GM06990 (cell line): ENCODE measurements around the gene GTPBP4.

Experiments
- DNase-seq: peaks from one replicate; pipeline ENCODE4 v3.0.0-alpha.2; 2011; ENCODE audit not compliant: insufficient read length; ENCODE audit errors: extremely low read depth
- H3K27me3 ChIP-seq: replicated peaks from 2 replicates; pipeline ENCODE4 v1.6.0; 2011; ENCODE audit warnings: low read length; ENCODE audit not compliant: control insufficient read depth, insufficient read depth
- H3K36me3 ChIP-seq: 2 replicates; pipeline ENCODE4 v1.5.1; 2011; ENCODE audit warnings: low read length; ENCODE audit not compliant: control insufficient read depth, insufficient read depth
- H3K4me3 ChIP-seq: replicated peaks from 2 replicates; pipeline ENCODE4 v1.5.1; 2011; ENCODE audit warnings: low read depth, mild to moderate bottlenecking, control low read depth, low read length
- TF ChIP-seq, protein P1 (sequence below): IDR thresholded peaks from 2 replicates; pipeline ENCODE4 v1.5.1; 2011; ENCODE audit warnings: low read length, control low read depth, mild to moderate bottlenecking, inconsistent platforms; ENCODE audit not compliant: insufficient read depth, poor library complexity, severe bottlenecking

Gene GTPBP4

DNA sequence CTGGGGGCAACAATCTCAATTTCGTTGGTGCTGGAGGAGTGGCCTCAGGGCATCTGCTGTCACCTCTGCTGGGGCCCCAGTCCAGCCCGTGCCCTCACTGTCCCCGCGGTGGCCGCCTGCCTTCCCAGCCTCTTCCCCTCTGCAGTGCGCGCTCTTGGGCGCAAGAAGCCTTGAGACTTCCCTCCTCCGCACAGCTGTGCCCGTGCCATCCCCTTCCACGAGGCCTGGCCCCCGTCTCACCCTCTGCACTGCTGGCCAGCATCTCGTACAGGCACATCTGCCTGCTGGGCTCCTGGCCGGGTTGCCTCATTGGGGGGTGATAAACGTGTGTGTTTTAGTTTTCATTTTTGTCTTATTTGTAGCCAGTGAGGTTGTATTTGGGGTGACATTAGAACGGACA, 23.5 kb downstream of the GTPBP4 start:
- Histone ChIP-seq H3K27me3 (no peaks in the 10 kb centered on the region), H3K4me3 (no peak overlapping the region), H3K36me3 (peaks cover 51% of the 10 kb centered on the region)
- no peak for DNase-seq
- TF ChIP-seq, protein P1, sequence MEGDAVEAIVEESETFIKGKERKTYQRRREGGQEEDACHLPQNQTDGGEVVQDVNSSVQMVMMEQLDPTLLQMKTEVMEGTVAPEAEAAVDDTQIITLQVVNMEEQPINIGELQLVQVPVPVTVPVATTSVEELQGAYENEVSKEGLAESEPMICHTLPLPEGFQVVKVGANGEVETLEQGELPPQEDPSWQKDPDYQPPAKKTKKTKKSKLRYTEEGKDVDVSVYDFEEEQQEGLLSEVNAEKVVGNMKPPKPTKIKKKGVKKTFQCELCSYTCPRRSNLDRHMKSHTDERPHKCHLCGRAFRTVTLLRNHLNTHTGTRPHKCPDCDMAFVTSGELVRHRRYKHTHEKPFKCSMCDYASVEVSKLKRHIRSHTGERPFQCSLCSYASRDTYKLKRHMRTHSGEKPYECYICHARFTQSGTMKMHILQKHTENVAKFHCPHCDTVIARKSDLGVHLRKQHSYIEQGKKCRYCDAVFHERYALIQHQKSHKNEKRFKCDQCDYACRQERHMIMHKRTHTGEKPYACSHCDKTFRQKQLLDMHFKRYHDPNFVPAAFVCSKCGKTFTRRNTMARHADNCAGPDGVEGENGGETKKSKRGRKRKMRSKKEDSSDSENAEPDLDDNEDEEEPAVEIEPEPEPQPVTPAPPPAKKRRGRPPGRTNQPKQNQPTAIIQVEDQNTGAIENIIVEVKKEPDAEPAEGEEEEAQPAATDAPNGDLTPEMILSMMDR: no peak

DNA sequence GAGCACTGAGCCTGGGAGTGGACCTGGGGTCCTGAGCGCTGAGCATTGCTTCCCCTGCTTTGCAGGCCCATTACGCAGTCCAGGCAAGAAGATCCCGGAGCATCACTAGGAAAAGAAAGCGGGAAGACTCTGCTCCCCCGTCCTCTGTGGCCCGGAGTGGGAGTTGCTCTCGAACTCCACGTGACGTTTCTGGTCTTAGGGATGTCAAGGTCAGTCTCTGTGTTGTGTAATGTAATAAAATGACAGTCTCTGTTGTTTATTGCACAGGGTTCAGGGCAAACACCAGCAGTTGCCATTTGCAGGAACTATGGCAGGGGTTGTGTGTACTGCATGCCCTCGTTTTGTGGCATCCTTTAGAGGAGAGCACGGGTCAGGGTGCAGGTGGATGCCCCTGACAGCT, 27.5 kb downstream of the GTPBP4 start:
- no peak for DNase-seq
- H3K36me3 ChIP-seq: peaks cover 39% of the 10 kb centered on the region
- TF ChIP-seq, protein P1: no peak
- H3K4me3 ChIP-seq: no peak overlapping the region
- no peaks in the 10 kb centered on the region for H3K27me3 ChIP-seq

DNA sequence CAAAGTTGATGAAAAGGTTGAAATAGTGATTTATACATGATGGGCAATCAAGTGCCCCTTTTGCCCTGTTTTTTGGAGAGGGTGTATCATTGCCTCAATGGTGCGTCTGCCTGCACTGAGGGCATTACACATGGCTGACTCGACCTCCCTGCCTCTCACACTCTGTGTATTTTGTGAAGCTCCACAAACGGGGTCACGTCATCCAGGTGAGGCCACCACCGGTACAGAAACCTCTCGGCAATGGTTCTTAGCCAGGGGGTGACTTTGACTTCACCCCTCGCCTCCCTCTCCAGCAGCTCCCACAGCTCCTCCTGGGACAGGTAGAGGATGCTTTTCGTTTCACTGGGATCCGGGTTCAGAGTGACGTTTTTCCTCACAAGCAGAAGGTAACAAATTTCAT, 31.1 kb downstream of the GTPBP4 start:
- DNase-seq: no peak
- Histone ChIP-seq H3K4me3 (no peak overlapping the region), H3K27me3 (no peaks in the 10 kb centered on the region), H3K36me3 (peaks cover 21% of the 10 kb centered on the region)
- TF ChIP-seq, protein P1: no peak

DNA sequence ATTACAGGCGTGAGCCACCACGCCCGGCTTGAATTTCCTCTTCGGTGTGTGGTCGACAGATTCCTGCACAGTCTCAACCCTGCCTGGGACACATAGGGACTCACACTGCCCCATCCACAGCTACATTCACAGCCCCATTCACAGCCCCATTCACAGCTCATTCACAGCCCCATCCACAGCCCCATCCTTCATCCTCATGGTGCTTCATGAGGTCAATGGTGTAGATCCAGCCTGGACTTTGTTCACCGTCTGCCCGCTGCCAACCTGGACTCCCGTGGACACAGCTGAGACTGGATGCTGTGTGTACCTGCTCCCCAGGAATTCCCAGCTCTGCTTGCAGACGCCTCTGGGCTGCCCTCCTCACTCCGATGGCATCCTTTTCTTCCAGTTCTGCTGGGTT, 32.2 kb downstream of the GTPBP4 start:
- no peak overlapping the region for H3K4me3 ChIP-seq
- no peaks in the 10 kb centered on the region for H3K27me3 ChIP-seq
- no peak for DNase-seq
- TF ChIP-seq, protein P1: no peak
- H3K36me3 ChIP-seq: peaks cover 17% of the 10 kb centered on the region

DNA sequence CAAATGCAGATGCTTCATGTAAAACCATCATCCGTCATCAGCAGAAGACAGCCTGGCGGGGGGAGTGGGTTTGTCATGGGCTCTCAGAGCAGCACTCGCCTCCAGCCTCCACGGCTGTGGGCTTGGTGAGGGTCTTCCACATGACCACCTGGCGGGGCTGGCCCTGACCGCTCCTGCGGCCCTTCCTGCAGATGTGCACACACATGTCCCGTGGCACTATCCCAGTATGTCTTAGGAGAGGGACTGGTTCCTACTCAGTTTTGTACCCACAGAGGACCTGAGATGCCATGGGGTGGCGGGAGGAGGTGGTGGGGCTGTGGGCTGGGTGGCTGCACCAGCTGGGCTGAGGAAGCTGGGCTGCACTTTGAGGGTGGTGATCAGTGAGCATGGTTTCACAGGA, 32.7 kb downstream of the GTPBP4 start:
- H3K4me3 ChIP-seq: no peak overlapping the region
- H3K36me3 ChIP-seq: peaks cover 14% of the 10 kb centered on the region
- peak; percentile 31 for DNase-seq
- TF ChIP-seq, protein P1: no peak
- no peaks in the 10 kb centered on the region for H3K27me3 ChIP-seq

DNA sequence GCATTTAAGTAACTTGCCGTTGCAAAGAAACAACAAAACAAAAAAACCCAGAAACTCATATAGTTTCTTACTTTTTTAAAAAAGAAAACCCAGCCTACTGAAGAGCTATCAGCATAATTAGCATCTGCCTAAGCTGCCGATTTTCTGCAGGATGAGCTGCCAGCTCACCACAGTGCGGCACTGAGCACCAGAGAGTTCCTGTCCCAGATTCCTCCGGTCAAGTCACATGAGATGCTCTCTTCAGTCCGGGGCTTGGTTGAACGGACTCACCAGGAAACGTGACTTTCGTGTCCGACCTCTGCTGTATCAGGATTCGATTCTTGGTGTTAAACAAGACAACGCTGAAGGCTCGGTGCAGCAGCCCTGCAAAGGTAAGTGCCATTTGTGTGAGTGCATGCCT, 34.2 kb downstream of the GTPBP4 start:
- Histone ChIP-seq H3K36me3 (peaks cover 8% of the 10 kb centered on the region), H3K27me3 (no peaks in the 10 kb centered on the region), H3K4me3 (no peak overlapping the region)
- TF ChIP-seq, protein P1: no peak
- no peak for DNase-seq
